ENCODE data around the gene HOXC13. TPM values are rescaled to one million over a fixed set of nuclear protein-coding genes. Genes with fewer than 3 reads are reported as not detected.

HOXC13 gene
- total RNA-seq, 1 donor from 2014 or later: not detected

DNA sequence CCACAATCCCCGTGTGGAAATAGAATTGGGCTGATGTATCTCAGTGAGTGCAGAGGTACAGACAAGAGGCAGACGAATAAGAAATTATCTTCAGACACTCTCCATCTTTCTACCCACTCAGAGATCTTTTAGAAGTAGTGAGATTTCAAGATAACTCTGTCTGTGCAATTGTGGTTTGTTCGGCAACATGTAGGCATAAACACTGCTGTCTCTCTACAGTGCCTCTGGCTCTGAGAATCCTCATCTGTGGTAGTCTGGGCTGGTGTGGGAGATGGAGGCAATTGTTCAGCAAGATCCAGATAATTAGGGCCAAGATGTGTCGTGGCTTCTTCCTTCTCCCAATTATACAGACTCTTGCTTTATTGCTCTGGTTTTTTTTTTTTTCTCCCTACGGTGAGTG, 3.1 kb downstream of the HOXC13 start:
- Histone ChIP-seq H3K36me3 (no peaks in the 10 kb centered on the region), H3K4me3 (no peak overlapping the region), H3K9me3 (no peaks in the 10 kb centered on the region), H3K27me3 (ENCODE audit: low read depth) (peaks cover 99% of the 10 kb centered on the region), H3K4me1 (no peaks in the 10 kb centered on the region), H3K27ac (no peak overlapping the region)
- intact Hi-C loops (cut with DNase I): no loop called here
- DNase-seq (no peak), ATAC-seq (no peak)
- TF ChIP-seq, protein P1, sequence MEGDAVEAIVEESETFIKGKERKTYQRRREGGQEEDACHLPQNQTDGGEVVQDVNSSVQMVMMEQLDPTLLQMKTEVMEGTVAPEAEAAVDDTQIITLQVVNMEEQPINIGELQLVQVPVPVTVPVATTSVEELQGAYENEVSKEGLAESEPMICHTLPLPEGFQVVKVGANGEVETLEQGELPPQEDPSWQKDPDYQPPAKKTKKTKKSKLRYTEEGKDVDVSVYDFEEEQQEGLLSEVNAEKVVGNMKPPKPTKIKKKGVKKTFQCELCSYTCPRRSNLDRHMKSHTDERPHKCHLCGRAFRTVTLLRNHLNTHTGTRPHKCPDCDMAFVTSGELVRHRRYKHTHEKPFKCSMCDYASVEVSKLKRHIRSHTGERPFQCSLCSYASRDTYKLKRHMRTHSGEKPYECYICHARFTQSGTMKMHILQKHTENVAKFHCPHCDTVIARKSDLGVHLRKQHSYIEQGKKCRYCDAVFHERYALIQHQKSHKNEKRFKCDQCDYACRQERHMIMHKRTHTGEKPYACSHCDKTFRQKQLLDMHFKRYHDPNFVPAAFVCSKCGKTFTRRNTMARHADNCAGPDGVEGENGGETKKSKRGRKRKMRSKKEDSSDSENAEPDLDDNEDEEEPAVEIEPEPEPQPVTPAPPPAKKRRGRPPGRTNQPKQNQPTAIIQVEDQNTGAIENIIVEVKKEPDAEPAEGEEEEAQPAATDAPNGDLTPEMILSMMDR (IDR thresholded peaks at IDR 0.05): no peak

DNA sequence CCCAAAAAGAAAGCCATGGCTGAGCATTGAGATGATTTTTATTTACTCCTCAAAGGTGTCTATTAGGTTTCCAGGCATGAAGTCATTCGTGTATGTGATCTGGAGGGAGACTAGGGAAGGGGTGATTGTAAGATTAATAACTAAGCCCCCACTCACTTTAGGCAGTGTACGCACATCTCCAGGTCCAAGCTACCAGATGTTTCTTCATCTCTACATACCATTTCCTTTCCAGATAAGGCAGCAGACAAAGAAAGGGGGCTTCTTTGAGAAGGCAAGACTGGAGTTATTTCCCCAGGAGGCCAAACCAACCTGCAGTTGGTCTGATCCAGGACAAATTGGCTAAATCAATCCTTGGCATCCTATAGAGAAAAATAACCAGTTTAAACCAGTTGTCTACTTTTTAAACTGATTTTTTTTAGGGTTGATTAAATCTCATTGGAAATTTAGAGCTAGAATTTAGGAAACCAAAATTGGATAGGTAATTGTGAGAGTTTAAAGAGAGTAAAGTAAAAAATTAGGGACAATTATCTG, 3.9 kb downstream of the HOXC13 start:
- no peaks in the 10 kb centered on the region for H3K9me3 ChIP-seq
- no peak overlapping the region for H3K4me3 ChIP-seq
- no peaks in the 10 kb centered on the region for H3K36me3 ChIP-seq
- H3K27me3 ChIP-seq (ENCODE audit: low read depth): peaks cover 99% of the 10 kb centered on the region
- H3K27ac ChIP-seq: no peak overlapping the region
- no peak for ATAC-seq
- DNase-seq: no peak
- TF ChIP-seq, protein P1 (IDR thresholded peaks at IDR 0.05): no peak
- intact Hi-C loops (cut with DNase I): no loop called here
- H3K4me1 ChIP-seq: no peaks in the 10 kb centered on the region

DNA sequence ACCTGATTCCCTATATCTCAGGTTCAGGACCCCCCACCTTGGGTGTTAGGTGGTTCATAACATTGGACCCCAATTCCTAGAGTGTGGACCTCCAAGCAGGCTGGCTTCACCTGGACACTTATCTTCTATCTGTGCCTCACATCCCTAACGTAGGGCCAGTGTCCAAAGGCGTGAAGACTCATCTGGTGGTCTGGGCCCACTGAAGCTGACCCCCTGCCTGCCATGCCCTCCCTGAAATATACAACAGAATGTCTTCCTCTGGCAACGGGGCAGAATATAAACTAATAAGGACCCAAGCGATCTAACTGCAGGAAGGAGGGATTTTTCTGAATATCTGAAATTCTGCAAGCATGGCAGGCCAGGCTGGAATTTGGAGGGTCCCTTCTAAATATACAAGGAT, 5.6 kb downstream of the HOXC13 start:
- DNase-seq (no peak), ATAC-seq (no peak)
- no peak overlapping the region for H3K27ac ChIP-seq
- no peaks in the 10 kb centered on the region for H3K4me1 ChIP-seq
- intact Hi-C loops (cut with DNase I): no loop called here
- TF ChIP-seq, protein P1 (IDR thresholded peaks at IDR 0.05): no peak
- H3K27me3 ChIP-seq (ENCODE audit: low read depth): peaks cover 99% of the 10 kb centered on the region
- no peaks in the 10 kb centered on the region for H3K36me3 ChIP-seq
- no peaks in the 10 kb centered on the region for H3K9me3 ChIP-seq
- no peak overlapping the region for H3K4me3 ChIP-seq

DNA sequence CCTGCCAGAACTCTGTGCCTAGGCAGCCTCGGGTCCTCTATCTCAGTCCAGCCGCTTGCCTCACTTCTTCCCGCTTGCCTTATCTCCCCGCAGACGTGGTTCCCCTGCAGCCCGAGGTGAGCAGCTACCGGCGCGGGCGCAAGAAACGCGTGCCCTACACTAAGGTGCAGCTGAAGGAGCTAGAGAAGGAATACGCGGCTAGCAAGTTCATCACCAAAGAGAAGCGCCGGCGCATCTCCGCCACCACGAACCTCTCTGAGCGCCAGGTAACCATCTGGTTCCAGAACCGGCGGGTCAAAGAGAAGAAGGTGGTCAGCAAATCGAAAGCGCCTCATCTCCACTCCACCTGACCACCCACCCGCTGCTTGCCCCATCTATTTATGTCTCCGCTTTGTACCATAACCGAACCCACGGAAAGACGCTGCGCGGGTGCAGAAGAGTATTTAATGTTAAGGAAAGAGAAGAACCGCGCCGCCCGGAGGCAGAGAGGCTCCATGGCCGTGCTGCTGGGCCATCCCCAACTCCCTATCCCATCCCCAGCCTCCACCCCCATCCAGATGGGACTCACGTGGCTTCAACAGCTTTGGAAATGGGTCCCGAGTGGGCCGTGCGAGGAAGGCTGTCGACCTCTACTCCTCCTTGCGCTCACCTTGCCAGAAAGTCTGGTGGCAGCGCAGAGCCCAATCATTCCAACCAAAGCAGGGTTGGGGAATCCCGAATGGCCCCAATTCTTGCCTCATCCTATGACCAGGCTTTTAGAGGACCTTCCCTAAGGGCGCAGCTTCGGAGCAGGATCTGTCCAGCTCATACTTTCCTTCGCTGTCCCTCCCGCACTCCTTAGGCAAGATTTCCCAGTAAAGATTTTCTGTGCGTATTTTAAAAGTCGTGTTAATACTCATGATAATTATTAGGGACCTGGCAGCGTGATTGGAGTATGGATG, 6.5 kb downstream of the HOXC13 start:
- peaks cover 99% of the 10 kb centered on the region for H3K27me3 ChIP-seq (ENCODE audit: low read depth)
- no peak overlapping the region for H3K27ac ChIP-seq
- ATAC-seq: no peak
- TF ChIP-seq, protein P1 (IDR thresholded peaks at IDR 0.05): no peak
- H3K4me1 ChIP-seq: no peaks in the 10 kb centered on the region
- H3K4me3 ChIP-seq: no peak overlapping the region
- no peaks in the 10 kb centered on the region for H3K9me3 ChIP-seq
- no peaks in the 10 kb centered on the region for H3K36me3 ChIP-seq
- DNase-seq: no peak
- intact Hi-C loops (cut with DNase I): no loop called here

DNA sequence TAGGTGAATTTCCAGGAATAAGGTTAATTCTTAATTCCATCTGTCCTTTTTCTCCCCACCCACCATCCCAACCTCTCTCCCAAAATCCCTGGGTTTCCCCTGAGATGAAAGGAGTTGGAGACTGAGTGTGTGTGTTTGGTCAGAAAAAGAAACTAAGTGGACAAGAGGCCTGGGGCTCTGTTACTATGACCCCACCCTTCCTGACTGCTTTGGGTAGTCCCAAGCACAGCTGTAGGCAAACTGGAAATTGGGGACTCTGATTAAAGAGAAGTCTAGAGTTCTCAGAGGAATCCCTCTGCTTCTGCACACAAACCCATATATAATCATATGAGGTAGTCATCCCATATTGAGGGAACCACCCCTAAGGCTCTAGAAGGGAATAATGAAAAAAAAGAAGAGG, 9.1 kb downstream of the HOXC13 start:
- TF ChIP-seq, protein P1 (IDR thresholded peaks at IDR 0.05): no peak
- intact Hi-C loops (cut with DNase I): no loop called here
- peaks cover 99% of the 10 kb centered on the region for H3K27me3 ChIP-seq (ENCODE audit: low read depth)
- H3K4me1 ChIP-seq: no peaks in the 10 kb centered on the region
- no peaks in the 10 kb centered on the region for H3K9me3 ChIP-seq
- no peak for ATAC-seq
- no peaks in the 10 kb centered on the region for H3K36me3 ChIP-seq
- DNase-seq: no peak
- H3K27ac ChIP-seq: no peak overlapping the region
- no peak overlapping the region for H3K4me3 ChIP-seq

Measured in lower lobe of right lung (tissue), 2 donors.